ENCODE measurements around the gene KCTD2. TPM values are rescaled to one million over a fixed set of nuclear protein-coding genes. Genes with fewer than 3 reads are reported as not detected.
"Not testable (repeated sequence)": the region's sequence is repeated elsewhere in the genome, so short reads cannot be mapped to it uniquely, and the experiment has no call there.

KCTD2 gene
- total RNA-seq, 1 donor from 2014 or later: 22.3 TPM

GRCh38 chr17:75003070-75003956 lies 43.7 kb upstream of the KCTD2 start:
- H3K9me3 Mint-ChIP-seq (ENCODE audit: unreplicated experiment): no peaks in the 10 kb centered on the region
- no peaks in the 10 kb centered on the region for H3K27me3 Mint-ChIP-seq (ENCODE audit: unreplicated experiment)
- no peak for TF ChIP-seq CTCF (IDR thresholded peaks at IDR 0.05)
- no peak overlapping the region for H3K27ac Mint-ChIP-seq (ENCODE audit: unreplicated experiment)
- DNase-seq (ENCODE audit: extremely low spot score, unreplicated experiment): no peak
- H3K4me1 Mint-ChIP-seq (ENCODE audit: unreplicated experiment): no peaks in the 10 kb centered on the region
- no peak overlapping the region for H3K4me3 Mint-ChIP-seq (ENCODE audit: unreplicated experiment)
- peaks cover 12% of the 10 kb centered on the region for H3K36me3 Mint-ChIP-seq (ENCODE audit: unreplicated experiment)

- H3K27ac Mint-ChIP-seq (ENCODE audit: unreplicated experiment): no peak overlapping the region
- no peak for DNase-seq (ENCODE audit: extremely low spot score, unreplicated experiment)
- TF ChIP-seq CTCF (IDR thresholded peaks at IDR 0.05): no peak
- H3K9me3 Mint-ChIP-seq (ENCODE audit: unreplicated experiment): no peaks in the 10 kb centered on the region
- H3K27me3 Mint-ChIP-seq (ENCODE audit: unreplicated experiment): no peaks in the 10 kb centered on the region
- H3K4me1 Mint-ChIP-seq (ENCODE audit: unreplicated experiment): no peaks in the 10 kb centered on the region
- peaks cover 12% of the 10 kb centered on the region for H3K36me3 Mint-ChIP-seq (ENCODE audit: unreplicated experiment)
- H3K4me3 Mint-ChIP-seq (ENCODE audit: unreplicated experiment): no peak overlapping the region
Measured at GRCh38 chr17:75003957-75004355, 43.1 kb upstream of the KCTD2 start.

GRCh38 chr17:75004371-75004770 lies 42.7 kb upstream of the KCTD2 start:
- peaks cover 12% of the 10 kb centered on the region for H3K36me3 Mint-ChIP-seq (ENCODE audit: unreplicated experiment)
- no peaks in the 10 kb centered on the region for H3K4me1 Mint-ChIP-seq (ENCODE audit: unreplicated experiment)
- H3K9me3 Mint-ChIP-seq (ENCODE audit: unreplicated experiment): no peaks in the 10 kb centered on the region
- no peak overlapping the region for H3K27ac Mint-ChIP-seq (ENCODE audit: unreplicated experiment)
- TF ChIP-seq CTCF (IDR thresholded peaks at IDR 0.05): no peak
- DNase-seq (ENCODE audit: extremely low spot score, unreplicated experiment): no peak
- H3K4me3 Mint-ChIP-seq (ENCODE audit: unreplicated experiment): no peak overlapping the region
- H3K27me3 Mint-ChIP-seq (ENCODE audit: unreplicated experiment): no peaks in the 10 kb centered on the region

- Mint-ChIP-seq H3K9me3 (ENCODE audit: unreplicated experiment) (no peaks in the 10 kb centered on the region), H3K4me3 (ENCODE audit: unreplicated experiment) (no peak overlapping the region), H3K27me3 (ENCODE audit: unreplicated experiment) (no peaks in the 10 kb centered on the region), H3K27ac (ENCODE audit: unreplicated experiment) (no peak overlapping the region), H3K36me3 (ENCODE audit: unreplicated experiment) (peaks cover 12% of the 10 kb centered on the region), H3K4me1 (ENCODE audit: unreplicated experiment) (no peaks in the 10 kb centered on the region)
- no peak for DNase-seq (ENCODE audit: extremely low spot score, unreplicated experiment)
- no peak for TF ChIP-seq CTCF (IDR thresholded peaks at IDR 0.05)
Measured at GRCh38 chr17:75005291-75005690, 41.7 kb upstream of the KCTD2 start.

- DNase-seq (ENCODE audit: extremely low spot score, unreplicated experiment); H3K9me3 Mint-ChIP-seq (ENCODE audit: unreplicated experiment); H3K4me3 Mint-ChIP-seq (ENCODE audit: unreplicated experiment); H3K4me1 Mint-ChIP-seq (ENCODE audit: unreplicated experiment); H3K27ac Mint-ChIP-seq (ENCODE audit: unreplicated experiment); H3K27me3 Mint-ChIP-seq (ENCODE audit: unreplicated experiment): not testable (repeated sequence)
- H3K36me3 Mint-ChIP-seq (ENCODE audit: unreplicated experiment): peaks cover 12% of the 10 kb centered on the region
Measured at GRCh38 chr17:75006084-75006483, 40.9 kb upstream of the KCTD2 start.
